ENCODE data around the gene SLC12A5.

The SLC12A5 gene

DNA sequence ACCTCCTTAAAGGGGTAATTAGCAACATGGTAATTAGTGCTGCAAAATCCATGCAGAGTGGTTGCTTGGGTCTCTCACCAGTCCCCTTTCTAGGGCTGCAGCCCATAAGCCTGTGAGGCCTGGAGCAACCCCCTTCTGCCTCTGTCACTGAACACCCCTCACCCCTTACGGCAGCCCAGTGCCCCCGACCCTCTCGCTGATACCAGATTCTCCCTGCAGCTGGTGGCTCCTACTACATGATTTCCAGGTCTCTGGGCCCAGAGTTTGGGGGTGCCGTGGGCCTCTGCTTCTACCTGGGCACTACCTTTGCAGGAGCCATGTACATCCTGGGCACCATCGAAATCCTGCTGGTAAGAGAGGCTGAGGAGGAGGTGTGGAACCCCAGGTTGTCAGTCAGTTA is 8.0 kb downstream of the SLC12A5 start:
- no peak overlapping the region for H3K9ac ChIP-seq (ENCODE audit: low read depth in 1 of 2, low read length in 2 of 2)
- H3K4me1 ChIP-seq (ENCODE audit: control insufficient read depth in 1 of 2, insufficient read depth in 2 of 2, low read length in 2 of 2), result no peaks in the 10 kb centered on the region
- H3K27me3 ChIP-seq (ENCODE audit: control insufficient read depth in 1 of 2, insufficient read depth in 2 of 2, low read length in 2 of 2), result peaks cover 17 to 20% of the 10 kb centered on the region in 2 donors
- H3K9me3 ChIP-seq (ENCODE audit: control insufficient read depth in 1 of 2, low read length in 2 of 2), result no peaks in the 10 kb centered on the region
- no peak overlapping the region for H3K27ac ChIP-seq (ENCODE audit: low read depth, low read length)
- H3K4me3 ChIP-seq (ENCODE audit: low read depth in 1 of 2, low read length in 2 of 2), result no peak overlapping the region
- no peaks in the 10 kb centered on the region for H3K36me3 ChIP-seq (ENCODE audit: control insufficient read depth in 1 of 2, insufficient read depth in 2 of 2, low read length in 2 of 2)

DNA sequence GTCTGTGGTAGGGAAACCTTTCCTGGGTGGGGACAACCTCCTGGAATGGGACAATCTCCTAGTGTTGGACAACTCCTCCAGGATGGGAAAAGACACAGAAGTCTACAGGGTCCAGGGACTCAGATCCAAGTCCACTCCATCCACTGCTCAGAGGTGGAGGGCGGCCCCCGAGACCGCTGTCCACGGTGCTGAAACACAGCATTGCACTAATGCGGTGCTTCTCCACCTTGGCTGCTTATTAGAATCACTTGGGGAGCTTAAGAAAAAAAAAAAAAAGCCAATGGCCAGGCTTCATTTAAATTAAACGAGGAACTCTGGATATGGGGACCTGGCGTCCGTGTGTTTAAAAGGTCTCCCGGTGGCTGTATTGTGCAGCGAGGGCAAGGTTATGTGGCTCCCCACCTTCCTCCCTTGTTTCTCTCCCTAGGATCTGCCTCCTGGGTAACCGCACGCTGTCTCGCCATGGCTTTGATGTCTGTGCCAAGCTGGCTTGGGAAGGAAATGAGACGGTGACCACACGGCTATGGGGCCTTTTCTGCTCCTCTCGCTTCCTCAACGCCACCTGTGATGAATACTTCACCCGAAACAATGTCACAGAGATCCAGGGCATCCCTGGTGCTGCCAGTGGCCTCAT is 12.0 kb downstream of the SLC12A5 start:
- no peaks in the 10 kb centered on the region for H3K36me3 ChIP-seq (ENCODE audit: control insufficient read depth in 1 of 2, insufficient read depth in 2 of 2, low read length in 2 of 2)
- no peak overlapping the region for H3K9ac ChIP-seq (ENCODE audit: low read depth in 1 of 2, low read length in 2 of 2)
- H3K4me1 ChIP-seq (ENCODE audit: control insufficient read depth in 1 of 2, insufficient read depth in 2 of 2, low read length in 2 of 2), result no peaks in the 10 kb centered on the region
- H3K9me3 ChIP-seq (ENCODE audit: control insufficient read depth in 1 of 2, low read length in 2 of 2), result no peaks in the 10 kb centered on the region
- H3K27ac ChIP-seq (ENCODE audit: low read depth, low read length), result no peak overlapping the region
- peaks cover 0 to 5% of the 10 kb centered on the region in 2 donors for H3K27me3 ChIP-seq (ENCODE audit: control insufficient read depth in 1 of 2, insufficient read depth in 2 of 2, low read length in 2 of 2)
- H3K4me3 ChIP-seq (ENCODE audit: low read depth in 1 of 2, low read length in 2 of 2), result no peak overlapping the region

DNA sequence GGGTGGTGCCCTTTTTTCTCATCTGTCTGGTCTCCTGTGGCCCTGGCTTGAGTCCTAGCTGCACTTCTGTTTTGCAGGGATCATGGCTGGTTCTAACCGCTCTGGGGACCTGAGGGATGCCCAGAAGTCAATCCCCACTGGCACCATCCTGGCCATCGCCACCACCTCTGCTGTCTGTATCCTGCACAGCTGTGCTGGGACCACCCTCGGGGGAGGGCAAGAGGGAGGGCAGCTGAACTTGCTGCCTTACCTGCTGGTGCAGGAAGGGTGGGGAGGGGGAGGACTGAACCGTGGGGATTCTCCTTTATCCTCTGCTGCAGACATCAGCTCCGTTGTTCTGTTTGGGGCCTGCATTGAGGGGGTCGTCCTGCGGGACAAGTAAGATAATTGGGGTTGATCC is 14.5 kb downstream of the SLC12A5 start:
- Histone ChIP-seq H3K4me3 (ENCODE audit: low read depth in 1 of 2, low read length in 2 of 2) (no peak overlapping the region), H3K27me3 (ENCODE audit: control insufficient read depth in 1 of 2, insufficient read depth in 2 of 2, low read length in 2 of 2) (peaks cover 10 to 12% of the 10 kb centered on the region in 2 donors), H3K9me3 (ENCODE audit: control insufficient read depth in 1 of 2, low read length in 2 of 2) (no peaks in the 10 kb centered on the region), H3K36me3 (ENCODE audit: control insufficient read depth in 1 of 2, insufficient read depth in 2 of 2, low read length in 2 of 2) (no peaks in the 10 kb centered on the region), H3K4me1 (ENCODE audit: control insufficient read depth in 1 of 2, insufficient read depth in 2 of 2, low read length in 2 of 2) (no peaks in the 10 kb centered on the region), H3K27ac (ENCODE audit: low read depth, low read length) (no peak overlapping the region), H3K9ac (ENCODE audit: low read depth in 1 of 2, low read length in 2 of 2) (no peak overlapping the region)

DNA sequence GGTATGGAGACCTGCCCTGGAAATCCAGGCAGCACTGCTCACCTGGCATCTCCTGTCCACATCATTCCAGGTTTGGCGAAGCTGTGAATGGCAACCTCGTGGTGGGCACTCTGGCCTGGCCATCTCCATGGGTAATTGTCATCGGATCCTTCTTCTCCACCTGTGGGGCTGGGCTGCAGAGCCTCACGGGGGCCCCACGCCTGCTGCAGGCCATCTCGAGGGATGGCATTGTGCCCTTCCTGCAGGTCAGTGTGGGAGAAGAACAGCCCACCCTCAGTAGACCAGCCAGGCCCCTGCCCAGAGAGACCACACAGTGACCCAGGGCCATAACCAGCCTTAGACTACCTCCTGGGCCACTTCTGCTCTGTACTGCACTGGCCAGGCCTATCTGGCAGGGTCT is 15.9 kb downstream of the SLC12A5 start:
- Histone ChIP-seq H3K9ac (ENCODE audit: low read depth in 1 of 2, low read length in 2 of 2) (no peak overlapping the region), H3K9me3 (ENCODE audit: control insufficient read depth in 1 of 2, low read length in 2 of 2) (no peaks in the 10 kb centered on the region), H3K36me3 (ENCODE audit: control insufficient read depth in 1 of 2, insufficient read depth in 2 of 2, low read length in 2 of 2) (no peaks in the 10 kb centered on the region), H3K27ac (ENCODE audit: low read depth, low read length) (no peak overlapping the region), H3K4me1 (ENCODE audit: control insufficient read depth in 1 of 2, insufficient read depth in 2 of 2, low read length in 2 of 2) (no peaks in the 10 kb centered on the region), H3K4me3 (ENCODE audit: low read depth in 1 of 2, low read length in 2 of 2) (no peak overlapping the region), H3K27me3 (ENCODE audit: control insufficient read depth in 1 of 2, insufficient read depth in 2 of 2, low read length in 2 of 2) (peaks cover 10 to 12% of the 10 kb centered on the region in 2 donors)

DNA sequence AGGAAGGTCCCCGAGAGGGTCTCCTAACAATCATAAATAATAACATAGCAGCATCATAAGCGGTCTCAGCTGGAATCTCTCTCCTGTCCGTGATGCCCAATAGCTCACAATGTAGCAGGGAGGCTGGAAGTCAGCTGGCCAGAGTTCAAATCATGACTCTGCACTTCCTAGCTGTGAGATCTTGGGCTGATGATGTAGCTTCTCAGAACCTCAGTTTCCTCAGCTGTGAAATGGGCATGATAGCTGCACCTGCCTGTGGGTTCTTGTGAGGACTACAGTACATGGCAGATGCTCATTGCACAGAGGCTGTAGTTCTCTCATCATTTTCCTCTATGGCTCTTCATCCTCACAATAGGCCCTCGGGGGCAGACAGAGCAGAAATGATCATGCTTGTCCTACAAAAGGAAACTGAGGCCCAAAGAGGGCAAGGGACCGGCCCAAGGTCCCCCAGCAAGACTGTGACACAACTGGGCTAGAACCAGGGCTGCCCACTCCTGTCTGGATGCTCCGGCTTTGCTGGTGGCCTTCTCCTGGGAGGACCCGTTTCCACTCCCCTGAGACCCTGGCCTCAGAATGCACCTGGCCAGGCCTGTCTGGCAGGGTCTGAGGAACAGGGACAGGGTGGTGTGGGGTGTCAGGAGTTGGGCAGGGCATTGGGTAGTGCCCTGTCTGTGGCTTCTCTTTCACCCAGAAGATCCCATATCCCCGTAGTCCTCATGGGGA is 17.7 kb downstream of the SLC12A5 start:
- H3K4me1 ChIP-seq (ENCODE audit: control insufficient read depth in 1 of 2, insufficient read depth in 2 of 2, low read length in 2 of 2), result no peaks in the 10 kb centered on the region
- no peak overlapping the region for H3K4me3 ChIP-seq (ENCODE audit: low read depth in 1 of 2, low read length in 2 of 2)
- no peak overlapping the region for H3K9ac ChIP-seq (ENCODE audit: low read depth in 1 of 2, low read length in 2 of 2)
- peaks cover 10 to 12% of the 10 kb centered on the region in 2 donors for H3K27me3 ChIP-seq (ENCODE audit: control insufficient read depth in 1 of 2, insufficient read depth in 2 of 2, low read length in 2 of 2)
- H3K36me3 ChIP-seq (ENCODE audit: control insufficient read depth in 1 of 2, insufficient read depth in 2 of 2, low read length in 2 of 2), result no peaks in the 10 kb centered on the region
- H3K27ac ChIP-seq (ENCODE audit: low read depth, low read length), result no peak overlapping the region
- no peaks in the 10 kb centered on the region for H3K9me3 ChIP-seq (ENCODE audit: control insufficient read depth in 1 of 2, low read length in 2 of 2)

DNA sequence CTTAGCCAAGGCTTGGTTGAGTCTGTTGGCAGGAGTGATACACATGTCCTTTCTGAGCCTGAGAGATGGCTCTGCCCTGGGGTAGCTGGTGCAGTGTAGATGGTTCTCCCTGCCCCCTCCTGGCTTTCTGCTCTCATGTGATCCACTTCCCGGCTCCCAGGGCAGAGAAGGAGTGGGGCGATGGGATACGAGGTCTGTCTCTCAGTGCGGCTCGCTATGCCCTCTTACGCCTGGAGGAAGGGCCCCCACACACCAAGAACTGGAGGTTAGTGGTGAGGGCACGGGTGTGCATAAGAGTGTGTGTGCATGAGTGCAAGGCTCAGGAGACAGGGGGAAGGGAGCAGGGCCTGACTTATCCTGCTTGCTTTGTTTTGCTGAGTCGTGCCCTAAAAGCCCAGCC is 18.8 kb downstream of the SLC12A5 start:
- H3K27me3 ChIP-seq (ENCODE audit: control insufficient read depth in 1 of 2, insufficient read depth in 2 of 2, low read length in 2 of 2), result peaks cover 10 to 12% of the 10 kb centered on the region in 2 donors
- no peaks in the 10 kb centered on the region for H3K9me3 ChIP-seq (ENCODE audit: control insufficient read depth in 1 of 2, low read length in 2 of 2)
- no peaks in the 10 kb centered on the region for H3K4me1 ChIP-seq (ENCODE audit: control insufficient read depth in 1 of 2, insufficient read depth in 2 of 2, low read length in 2 of 2)
- H3K4me3 ChIP-seq (ENCODE audit: low read depth in 1 of 2, low read length in 2 of 2), result no peak overlapping the region
- no peak overlapping the region for H3K27ac ChIP-seq (ENCODE audit: low read depth, low read length)
- H3K36me3 ChIP-seq (ENCODE audit: control insufficient read depth in 1 of 2, insufficient read depth in 2 of 2, low read length in 2 of 2), result no peaks in the 10 kb centered on the region
- H3K9ac ChIP-seq (ENCODE audit: low read depth in 1 of 2, low read length in 2 of 2), result no peak overlapping the region

DNA sequence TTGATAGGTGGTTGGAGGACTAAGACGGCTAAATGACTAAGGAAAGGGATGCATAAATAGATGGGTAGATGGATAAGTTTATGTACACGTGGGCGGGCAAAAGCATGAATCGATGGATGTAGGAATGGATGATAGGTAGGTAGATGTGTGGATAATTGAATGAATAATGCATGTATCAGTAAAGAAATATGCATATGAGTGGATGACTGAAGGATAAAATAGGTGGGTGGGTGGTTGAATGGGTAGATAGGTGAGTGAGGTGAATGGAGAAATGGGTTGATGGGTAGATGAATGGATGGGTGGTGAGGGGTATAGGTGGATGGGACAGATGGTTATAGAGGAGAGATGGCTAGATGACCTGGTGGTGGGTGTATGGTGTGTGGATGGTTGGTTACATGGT is 20.2 kb downstream of the SLC12A5 start:
- no peak overlapping the region for H3K27ac ChIP-seq (ENCODE audit: low read depth, low read length)
- no peak overlapping the region for H3K4me3 ChIP-seq (ENCODE audit: low read depth in 1 of 2, low read length in 2 of 2)
- H3K27me3 ChIP-seq (ENCODE audit: control insufficient read depth in 1 of 2, insufficient read depth in 2 of 2, low read length in 2 of 2), result peaks cover 7 to 12% of the 10 kb centered on the region in 2 donors
- no peaks in the 10 kb centered on the region for H3K4me1 ChIP-seq (ENCODE audit: control insufficient read depth in 1 of 2, insufficient read depth in 2 of 2, low read length in 2 of 2)
- H3K36me3 ChIP-seq (ENCODE audit: control insufficient read depth in 1 of 2, insufficient read depth in 2 of 2, low read length in 2 of 2), result no peaks in the 10 kb centered on the region
- no peak overlapping the region for H3K9ac ChIP-seq (ENCODE audit: low read depth in 1 of 2, low read length in 2 of 2)
- no peaks in the 10 kb centered on the region for H3K9me3 ChIP-seq (ENCODE audit: control insufficient read depth in 1 of 2, low read length in 2 of 2)

DNA sequence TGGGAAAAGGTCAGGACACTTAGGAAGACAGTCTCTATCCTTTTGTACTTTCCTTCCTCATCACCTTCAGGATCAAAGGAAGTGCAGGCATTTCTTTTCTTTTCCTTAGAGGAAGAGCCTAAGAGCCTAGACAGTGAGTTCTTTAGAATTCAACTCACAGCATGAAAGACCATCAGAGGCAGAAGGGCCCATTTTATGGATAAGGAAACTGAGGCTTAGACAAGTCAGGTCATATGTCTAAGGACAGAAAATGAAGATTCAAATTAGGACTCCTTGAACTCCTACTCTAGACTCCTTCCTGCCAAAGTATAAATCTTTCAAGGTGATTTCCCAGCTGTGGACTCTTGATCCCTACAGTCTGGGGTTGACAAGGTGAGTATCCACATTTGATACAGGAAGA is 20.8 kb downstream of the SLC12A5 start:
- H3K27ac ChIP-seq (ENCODE audit: low read depth, low read length), result no peak overlapping the region
- H3K4me1 ChIP-seq (ENCODE audit: control insufficient read depth in 1 of 2, insufficient read depth in 2 of 2, low read length in 2 of 2), result no peaks in the 10 kb centered on the region
- H3K9ac ChIP-seq (ENCODE audit: low read depth in 1 of 2, low read length in 2 of 2), result no peak overlapping the region
- no peaks in the 10 kb centered on the region for H3K9me3 ChIP-seq (ENCODE audit: control insufficient read depth in 1 of 2, low read length in 2 of 2)
- peaks cover 7 to 12% of the 10 kb centered on the region in 2 donors for H3K27me3 ChIP-seq (ENCODE audit: control insufficient read depth in 1 of 2, insufficient read depth in 2 of 2, low read length in 2 of 2)
- H3K4me3 ChIP-seq (ENCODE audit: low read depth in 1 of 2, low read length in 2 of 2), result no peak overlapping the region
- H3K36me3 ChIP-seq (ENCODE audit: control insufficient read depth in 1 of 2, insufficient read depth in 2 of 2, low read length in 2 of 2), result no peaks in the 10 kb centered on the region

DNA sequence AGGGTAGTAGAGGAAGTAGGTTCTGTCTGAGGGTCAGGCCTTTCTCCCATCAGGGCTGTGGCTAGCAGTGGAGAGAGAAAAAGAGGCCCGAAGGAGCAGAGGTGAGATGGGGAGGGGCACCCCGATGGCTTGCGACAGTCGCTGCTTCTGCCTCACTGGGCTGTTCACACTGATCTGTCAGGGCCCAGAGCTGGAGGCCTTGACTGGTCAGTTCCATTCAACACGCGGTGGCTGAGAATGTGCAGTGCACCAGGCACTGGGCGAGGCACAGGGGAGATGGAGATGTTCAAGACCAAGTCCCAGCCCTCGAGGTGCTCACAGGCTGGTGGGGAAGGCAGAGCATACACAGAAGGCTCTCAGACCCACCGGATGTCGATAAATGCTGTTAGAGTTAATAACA is 21.4 kb downstream of the SLC12A5 start:
- Histone ChIP-seq H3K4me3 (ENCODE audit: low read depth in 1 of 2, low read length in 2 of 2) (no peak overlapping the region), H3K27me3 (ENCODE audit: control insufficient read depth in 1 of 2, insufficient read depth in 2 of 2, low read length in 2 of 2) (peaks cover 7 to 12% of the 10 kb centered on the region in 2 donors), H3K4me1 (ENCODE audit: control insufficient read depth in 1 of 2, insufficient read depth in 2 of 2, low read length in 2 of 2) (no peaks in the 10 kb centered on the region), H3K9me3 (ENCODE audit: control insufficient read depth in 1 of 2, low read length in 2 of 2) (no peaks in the 10 kb centered on the region), H3K36me3 (ENCODE audit: control insufficient read depth in 1 of 2, insufficient read depth in 2 of 2, low read length in 2 of 2) (no peaks in the 10 kb centered on the region), H3K27ac (ENCODE audit: low read depth, low read length) (no peak overlapping the region), H3K9ac (ENCODE audit: low read depth in 1 of 2, low read length in 2 of 2) (no peak overlapping the region)

DNA sequence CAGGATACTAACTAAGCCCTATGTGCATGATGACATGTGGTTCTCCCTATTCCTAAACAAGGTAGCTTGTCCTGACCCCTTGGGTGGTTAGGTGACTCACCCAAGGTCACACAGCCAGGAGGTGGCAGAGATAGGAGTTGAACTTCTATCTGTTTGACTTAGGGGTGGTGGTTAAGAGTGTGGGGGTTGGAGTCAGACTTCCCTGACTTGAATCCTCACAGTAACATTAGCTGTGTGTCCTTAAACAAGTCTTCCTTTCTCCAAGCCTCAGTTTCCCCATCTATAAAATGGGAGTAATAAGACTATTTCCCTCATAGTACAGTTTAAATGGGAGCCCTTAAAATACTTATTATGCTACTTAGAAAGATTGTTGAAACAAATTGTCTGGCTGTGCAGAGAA is 21.9 kb downstream of the SLC12A5 start:
- Histone ChIP-seq H3K9me3 (ENCODE audit: control insufficient read depth in 1 of 2, low read length in 2 of 2) (no peaks in the 10 kb centered on the region), H3K4me1 (ENCODE audit: control insufficient read depth in 1 of 2, insufficient read depth in 2 of 2, low read length in 2 of 2) (no peaks in the 10 kb centered on the region), H3K36me3 (ENCODE audit: control insufficient read depth in 1 of 2, insufficient read depth in 2 of 2, low read length in 2 of 2) (no peaks in the 10 kb centered on the region), H3K9ac (ENCODE audit: low read depth in 1 of 2, low read length in 2 of 2) (no peak overlapping the region), H3K4me3 (ENCODE audit: low read depth in 1 of 2, low read length in 2 of 2) (no peak overlapping the region), H3K27me3 (ENCODE audit: control insufficient read depth in 1 of 2, insufficient read depth in 2 of 2, low read length in 2 of 2) (peaks cover 5 to 12% of the 10 kb centered on the region in 2 donors), H3K27ac (ENCODE audit: low read depth, low read length) (no peak overlapping the region)

Data from duodenal mucosa (tissue), 2 donors.